ENCODE results near the gene LARGE1. TPM values are rescaled to one million over a fixed set of nuclear protein-coding genes. Genes with fewer than 3 reads are reported as not detected.

The LARGE1 gene
- total and polyA plus RNA-seq, 7 donors, result 14.9 to 91.6 (median 46.1) TPM

GRCh38 chr22:33771136-33771535, 149.1 kb downstream of the LARGE1 start:
- H3K27ac ChIP-seq, result no peak overlapping the region
- H3K4me3 ChIP-seq, result no peak overlapping the region
- no peaks in the 10 kb centered on the region for H3K27me3 ChIP-seq (ENCODE audit: insufficient read depth in 3 of 3, low read length in 2 of 3)
- no peaks in the 10 kb centered on the region for H3K36me3 ChIP-seq (ENCODE audit: insufficient read depth in 1 of 2, low read depth in 1 of 2)
- no peak for ATAC-seq
- WGBS, 3 donors, result 72 to 87% (median 77%) methylated on average over 4 of the region's 4 CpGs
- no peaks in the 10 kb centered on the region for H3K9me3 ChIP-seq
- TF ChIP-seq CTCF (IDR thresholded peaks at IDR 0.05), result no peak
- H3K4me1 ChIP-seq, result no peaks in the 10 kb centered on the region
- no peak for DNase-seq
- intact Hi-C loops (cut with DNase I), result no loop called here

- DNase-seq (no peak), ATAC-seq (no peak)
- Histone ChIP-seq H3K27ac (no peak overlapping the region), H3K4me1 (no peaks in the 10 kb centered on the region), H3K36me3 (ENCODE audit: insufficient read depth in 1 of 2, low read depth in 1 of 2) (no peaks in the 10 kb centered on the region), H3K4me3 (no peak overlapping the region), H3K9me3 (no peaks in the 10 kb centered on the region), H3K27me3 (ENCODE audit: insufficient read depth in 3 of 3, low read length in 2 of 3) (no peaks in the 10 kb centered on the region)
- intact Hi-C loops (cut with DNase I), result no loop called here
- 91 to 97% (median 92%) methylated on average over 3 of the region's 3 CpGs for WGBS, 3 donors
- TF ChIP-seq CTCF (IDR thresholded peaks at IDR 0.05), result no peak
These were observed 149.6 kb downstream of the LARGE1 start for GRCh38 chr22:33770723-33771122.

GRCh38 chr22:33766091-33766490, 154.2 kb downstream of the LARGE1 start:
- DNase-seq, result no peak
- no peak overlapping the region for H3K27ac ChIP-seq
- ATAC-seq, result no peak
- peaks cover 0 to 2% of the 10 kb centered on the region in 2 donors for H3K36me3 ChIP-seq (ENCODE audit: insufficient read depth in 1 of 2, low read depth in 1 of 2)
- no peaks in the 10 kb centered on the region for H3K27me3 ChIP-seq (ENCODE audit: insufficient read depth in 3 of 3, low read length in 2 of 3)
- TF ChIP-seq CTCF (IDR thresholded peaks at IDR 0.05), result no peak
- no peaks in the 10 kb centered on the region for H3K9me3 ChIP-seq
- intact Hi-C loops (cut with DNase I), result no loop called here
- 81 to 87% (median 85%) methylated on average over 7 of the region's 7 CpGs for WGBS, 3 donors
- H3K4me1 ChIP-seq, result no peaks in the 10 kb centered on the region
- H3K4me3 ChIP-seq, result no peak overlapping the region

GRCh38 chr22:33758961-33759360, 161.3 kb downstream of the LARGE1 start:
- Histone ChIP-seq H3K4me1 (peaks cover 17% of the 10 kb centered on the region), H3K27ac (no peak overlapping the region), H3K9me3 (no peaks in the 10 kb centered on the region), H3K27me3 (ENCODE audit: insufficient read depth in 3 of 3, low read length in 2 of 3) (no peaks in the 10 kb centered on the region), H3K36me3 (ENCODE audit: insufficient read depth in 1 of 2, low read depth in 1 of 2) (peaks cover 0 to 8% of the 10 kb centered on the region in 2 donors), H3K4me3 (no peak overlapping the region)
- no peak for TF ChIP-seq CTCF (IDR thresholded peaks at IDR 0.05)
- DNase-seq (no peak), ATAC-seq (no peak)
- intact Hi-C loops (cut with DNase I), result loop anchor here in 1 of 2 donors (5.0 kb wide), 1 partner anchor 163 kb away; the partner anchor contains the start of gene LARGE1

- Histone ChIP-seq H3K27ac (peak overlapping the region; percentile 15), H3K9me3 (no peaks in the 10 kb centered on the region), H3K4me3 (no peak overlapping the region), H3K27me3 (ENCODE audit: insufficient read depth in 3 of 3, low read length in 2 of 3) (no peaks in the 10 kb centered on the region), H3K36me3 (ENCODE audit: insufficient read depth in 1 of 2, low read depth in 1 of 2) (peaks cover 0 to 8% of the 10 kb centered on the region in 2 donors), H3K4me1 (peaks cover 17% of the 10 kb centered on the region)
- DNase-seq (no peak), ATAC-seq (peak; percentile 48 to 75 (median 68))
- WGBS, 3 donors, result 55 to 62% (median 55%) methylated on average over 9 of the region's 9 CpGs
- TF ChIP-seq CTCF (IDR thresholded peaks at IDR 0.05), result no peak
- intact Hi-C loops (cut with DNase I), result loop anchor here in 1 of 2 donors (5.0 kb wide), 1 partner anchor 164 kb away; the partner anchor contains the start of gene LARGE1
These were observed 162.3 kb downstream of the LARGE1 start for GRCh38 chr22:33757802-33758483.
